NCI-H345 treated with DMSO at 0.1 percent for 48 hours (cell line): ENCODE data around the gene USP33.
"Not testable (repeated sequence)": the region's sequence is repeated elsewhere in the genome, so short reads cannot be mapped to it uniquely, and the experiment has no call there.

Experiments used
- DNase-seq: peaks from one replicate; lab custom pipeline; 2025; ENCODE audit not compliant: unreplicated experiment; lab: John Stamatoyannopoulos, UW

The USP33 gene

DNA sequence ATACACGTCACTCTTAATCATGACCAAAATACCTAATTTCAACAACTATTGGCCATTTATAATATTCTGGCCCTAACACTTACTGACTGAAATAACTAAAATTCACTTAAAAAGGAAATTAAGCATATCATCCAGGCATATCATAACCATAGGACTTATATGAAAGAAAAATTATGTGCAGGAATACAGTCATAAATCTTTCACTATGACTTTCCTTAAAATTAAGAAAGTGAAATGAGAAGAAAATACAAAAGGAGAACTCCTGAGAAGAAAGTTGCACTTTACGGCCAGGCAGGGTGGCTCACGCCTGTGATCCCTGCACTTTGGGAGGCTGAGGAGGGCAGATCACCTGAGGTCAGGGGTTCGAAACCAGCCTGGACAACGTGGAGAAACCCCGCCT is 86.6 kb downstream of the USP33 start:
- DNase-seq = no peak

DNA sequence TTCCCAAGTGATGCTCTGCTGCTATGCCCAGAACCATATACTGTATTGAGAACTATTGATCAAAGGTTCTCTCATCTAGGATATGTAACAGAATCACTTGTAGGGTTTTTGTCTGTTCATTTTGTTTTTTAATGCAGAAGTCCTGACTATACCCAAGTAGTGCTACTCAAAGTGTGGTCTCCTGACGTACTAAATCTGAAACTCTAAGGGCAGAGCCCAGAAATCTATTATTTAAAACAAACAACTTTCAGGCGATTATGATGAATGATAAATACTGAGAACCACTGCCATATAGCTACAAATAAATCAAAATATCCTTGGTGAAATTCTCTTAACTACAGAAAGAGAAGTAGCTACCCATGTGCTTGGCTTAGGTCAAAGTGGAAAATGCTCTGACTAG is 87.3 kb downstream of the USP33 start:
- DNase-seq = no peak

DNA sequence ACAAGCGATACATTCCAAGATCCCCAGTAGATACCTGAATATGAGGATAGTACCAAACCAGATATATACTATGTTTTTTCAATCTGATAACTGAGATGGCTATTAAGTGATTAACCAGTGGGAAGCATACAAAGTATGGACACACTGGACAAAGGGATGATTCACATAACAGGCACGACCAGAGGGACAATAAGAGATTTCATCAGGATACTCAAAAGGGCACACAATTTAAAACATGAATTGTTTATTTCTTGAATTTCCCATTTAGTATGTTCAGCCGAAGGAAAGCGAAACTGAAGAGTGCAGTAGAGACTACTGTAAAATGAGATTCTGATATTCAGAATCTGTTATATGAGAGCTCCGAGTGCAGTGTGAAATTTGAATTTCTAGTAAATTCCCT is 87.8 kb downstream of the USP33 start:
- no peak for DNase-seq

DNA sequence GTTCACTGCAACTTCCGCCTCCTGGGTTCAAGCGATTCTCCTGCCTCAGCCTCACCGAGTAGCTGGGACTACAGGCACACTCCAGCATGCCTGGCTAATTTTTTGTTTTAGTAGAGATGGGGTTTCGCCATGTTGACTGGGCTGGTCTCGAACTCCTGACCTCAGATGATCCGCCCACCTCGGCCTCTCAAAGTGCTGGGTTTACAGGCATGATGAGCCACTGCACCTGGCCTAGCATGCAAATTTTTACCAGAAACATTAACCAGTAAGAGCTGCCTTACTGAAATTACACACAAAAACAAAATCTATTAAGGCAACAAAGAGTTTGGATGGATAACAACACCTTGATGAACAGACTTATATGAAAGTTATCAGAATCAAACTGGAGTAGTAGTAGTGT is 89.3 kb downstream of the USP33 start:
- no peak for DNase-seq

DNA sequence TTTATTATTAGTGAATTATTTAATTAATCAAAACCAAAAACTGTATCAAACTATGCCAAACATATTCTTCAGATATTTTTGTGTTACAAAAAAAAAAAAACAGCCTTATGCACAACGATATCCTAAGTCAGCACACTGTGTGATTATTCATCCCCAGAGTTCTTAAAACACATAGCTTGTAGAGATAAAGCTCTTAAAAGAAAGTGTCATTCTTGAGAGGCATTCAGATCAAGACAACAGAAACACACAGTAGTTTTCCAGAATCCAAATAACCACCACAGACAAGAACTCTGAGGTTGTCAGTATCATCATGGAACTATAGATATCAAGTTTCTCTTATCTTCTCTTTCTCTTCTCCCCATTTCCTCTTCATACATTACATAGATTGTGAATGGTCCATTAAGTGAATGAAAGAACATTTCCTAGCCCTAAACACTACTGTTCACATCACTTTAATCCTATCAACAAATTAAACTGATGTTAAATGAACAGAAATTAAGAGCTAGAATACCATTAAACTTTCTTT is 90.7 kb downstream of the USP33 start:
- DNase-seq = no peak

DNA sequence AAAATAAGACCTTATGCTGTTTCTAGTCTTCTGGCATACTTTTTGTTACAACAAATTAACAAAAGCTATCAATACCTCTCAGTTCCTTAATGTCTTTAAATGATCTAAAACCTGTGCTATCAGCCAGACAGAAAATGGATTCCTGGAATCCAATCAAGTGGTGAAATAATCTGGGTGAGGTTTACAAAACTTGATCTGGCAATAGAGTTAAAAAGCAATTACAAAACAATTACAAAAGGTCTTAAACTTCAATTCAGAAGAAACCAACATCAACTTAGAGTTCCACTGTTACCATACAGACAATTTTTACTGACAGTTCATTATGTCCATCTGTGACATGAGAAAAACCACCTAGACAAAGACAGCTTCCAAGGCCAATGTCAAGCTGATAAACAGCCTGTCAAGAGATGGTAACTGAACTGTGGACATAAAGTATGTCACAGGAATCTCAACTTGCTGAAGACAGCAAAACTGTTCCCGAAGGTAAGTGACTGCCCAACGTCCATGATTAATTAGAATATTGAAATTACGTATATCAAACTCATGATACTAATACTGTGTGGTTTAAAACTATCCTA is 94.6 kb downstream of the USP33 start:
- DNase-seq = no peak

DNA sequence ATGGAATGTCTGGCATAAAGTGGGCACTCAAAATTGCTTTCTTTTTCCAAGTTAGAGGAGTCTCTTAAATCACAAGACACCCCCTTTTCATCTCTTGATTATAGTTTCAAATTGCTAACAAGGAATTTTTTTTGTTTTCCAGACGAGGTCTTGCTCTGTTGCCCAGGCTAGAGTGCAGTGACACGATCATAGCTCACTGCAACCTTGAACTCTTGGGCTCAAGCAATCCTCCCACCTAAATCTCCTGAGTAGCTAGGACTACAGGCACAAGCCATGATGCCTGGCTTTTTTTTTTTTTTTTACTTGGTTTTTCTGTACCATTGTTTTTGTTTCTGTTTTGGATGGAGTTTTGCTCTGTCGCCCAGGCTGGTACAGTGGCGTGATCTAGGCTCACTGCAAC is 98.0 kb downstream of the USP33 start:
- DNase-seq = no peak

DNA sequence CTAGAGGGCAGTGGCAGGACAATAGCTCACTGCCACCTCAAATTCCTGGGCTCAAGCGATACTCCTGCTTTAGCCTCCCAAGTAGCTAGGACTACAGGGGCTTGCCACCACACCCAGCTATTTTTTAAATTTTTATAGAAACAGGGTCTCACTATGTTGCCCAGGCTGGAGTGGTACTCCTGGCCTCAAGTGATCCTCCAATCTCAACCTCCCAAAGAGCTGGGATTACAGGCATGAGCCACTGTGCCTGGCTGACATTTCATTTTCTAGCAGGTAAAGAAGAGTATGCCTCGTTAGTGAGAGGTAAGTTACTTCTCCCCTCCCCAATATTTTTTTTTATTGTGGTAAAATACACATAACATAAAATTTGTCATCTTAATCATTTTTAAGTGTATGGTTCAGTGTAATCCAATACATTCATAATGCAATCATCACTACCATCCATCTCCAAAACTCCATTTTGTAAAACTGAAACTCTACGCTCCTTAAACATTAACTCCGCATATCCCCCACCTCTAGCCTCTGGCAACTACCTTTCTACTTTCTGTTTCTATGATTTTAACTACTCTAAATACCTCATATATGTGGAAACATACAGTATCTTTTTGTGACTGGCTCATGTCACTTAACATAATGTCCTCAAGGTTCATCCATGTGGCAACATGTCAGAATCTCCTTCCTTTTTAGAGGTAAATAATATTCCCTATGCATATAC is 99.6 kb downstream of the USP33 start:
- no peak for DNase-seq

DNA sequence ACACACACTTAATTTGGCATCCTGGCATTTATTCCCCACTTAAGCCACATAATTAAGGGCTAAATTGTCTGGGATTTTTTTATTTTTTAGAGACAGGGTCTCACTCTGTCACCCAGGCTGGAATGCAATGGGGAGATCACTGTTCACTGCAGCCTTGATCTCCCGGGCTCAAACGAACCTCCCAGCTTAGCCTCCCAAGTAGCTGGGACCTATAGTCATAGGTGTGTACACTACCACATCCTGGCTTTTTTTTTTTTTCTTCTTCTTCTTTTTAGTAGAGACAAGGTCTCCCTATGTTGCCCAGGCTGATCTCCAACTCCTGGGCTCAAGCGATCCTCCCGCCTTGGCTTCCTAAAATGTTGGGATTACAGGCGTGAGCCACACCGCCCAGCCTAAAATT is 101.4 kb downstream of the USP33 start:
- DNase-seq = no peak

DNA sequence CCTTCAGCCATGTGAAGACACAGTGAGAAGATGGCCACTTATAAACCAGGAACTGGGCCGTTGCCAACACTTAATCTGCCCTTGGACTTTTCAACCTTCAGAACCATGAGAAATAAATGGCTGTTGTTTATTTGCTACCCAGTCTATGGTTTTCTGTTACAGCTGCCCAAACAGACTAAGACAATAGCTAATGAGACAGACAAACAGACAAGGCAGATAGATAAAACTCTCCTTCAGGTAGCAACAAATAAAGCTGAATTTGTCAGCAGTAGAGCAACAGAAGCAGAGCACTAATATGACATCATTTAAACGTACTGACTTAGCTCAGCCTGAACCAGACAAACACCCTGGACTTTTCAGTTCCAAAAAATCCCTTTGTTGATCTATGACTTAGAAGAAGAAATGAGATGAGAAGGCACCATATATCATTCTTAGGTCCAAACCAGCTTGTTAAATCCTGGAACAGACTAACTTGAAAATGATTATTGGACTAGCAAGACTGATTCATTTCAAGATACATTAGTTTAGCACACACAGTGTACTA is 104.1 kb downstream of the USP33 start:
- peak; percentile 68 for DNase-seq

DNA sequence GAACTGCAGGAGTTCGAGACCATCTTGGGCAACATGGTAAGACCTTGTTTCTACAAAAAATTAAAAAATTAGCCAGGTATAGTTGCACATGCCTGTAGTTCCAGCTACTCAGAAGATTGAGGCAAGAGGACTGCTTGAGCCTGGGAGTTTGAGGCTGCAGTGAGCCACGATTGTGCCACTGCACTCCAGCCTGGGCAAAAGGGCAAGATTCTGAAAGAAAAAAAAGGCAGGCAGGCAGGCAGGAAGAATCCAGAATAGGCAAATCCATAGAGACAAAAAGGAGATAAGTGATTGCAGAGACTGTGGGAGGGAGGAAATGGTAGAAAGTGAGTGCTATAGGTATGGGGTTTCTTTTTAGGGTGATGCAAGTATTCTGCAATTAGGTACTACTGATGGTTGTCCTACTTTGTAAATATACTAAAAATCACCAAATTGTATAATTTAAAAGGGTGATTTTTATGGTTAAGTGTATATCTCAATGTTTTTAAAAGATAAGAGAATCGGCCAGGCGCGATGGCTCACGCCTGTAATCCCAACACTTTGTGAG is 106.6 kb downstream of the USP33 start:
- DNase-seq = no peak

DNA sequence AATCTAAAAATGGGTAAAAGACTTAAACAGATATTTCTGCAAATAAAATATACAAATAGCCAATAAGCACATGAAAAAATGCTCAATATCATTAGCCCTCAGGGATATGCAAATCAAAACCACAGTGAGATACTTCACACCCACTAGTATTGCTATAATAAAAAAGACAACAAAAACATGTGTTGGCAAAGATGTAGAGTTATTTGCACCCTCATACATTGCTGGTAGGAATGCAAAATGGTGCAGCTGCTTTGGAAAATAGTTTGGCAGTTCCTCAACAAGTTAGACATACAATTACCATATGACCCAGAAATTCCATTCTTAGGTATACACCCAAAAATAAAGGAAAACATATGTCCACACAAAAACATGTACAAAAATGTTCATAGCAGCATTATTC is 107.4 kb downstream of the USP33 start:
- no peak for DNase-seq

DNA sequence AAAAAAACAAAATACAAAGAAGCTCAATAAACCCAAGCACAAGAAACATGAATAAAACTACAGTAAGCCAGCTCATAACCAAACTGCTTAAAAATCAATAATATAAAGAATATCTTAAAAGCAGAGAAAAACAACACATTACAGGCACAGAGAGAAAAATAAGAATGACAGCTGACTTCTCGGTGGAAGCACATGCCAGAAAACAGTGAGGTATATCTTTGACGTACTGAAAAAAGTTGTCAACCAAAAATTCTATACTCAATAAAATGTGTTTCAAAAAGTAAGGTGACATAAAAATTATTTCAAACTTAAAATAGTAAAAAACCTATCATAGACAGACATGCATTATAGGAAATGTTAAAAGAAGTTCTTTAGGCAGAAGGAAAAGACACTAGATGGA is 110.5 kb downstream of the USP33 start:
- DNase-seq = no peak

DNA sequence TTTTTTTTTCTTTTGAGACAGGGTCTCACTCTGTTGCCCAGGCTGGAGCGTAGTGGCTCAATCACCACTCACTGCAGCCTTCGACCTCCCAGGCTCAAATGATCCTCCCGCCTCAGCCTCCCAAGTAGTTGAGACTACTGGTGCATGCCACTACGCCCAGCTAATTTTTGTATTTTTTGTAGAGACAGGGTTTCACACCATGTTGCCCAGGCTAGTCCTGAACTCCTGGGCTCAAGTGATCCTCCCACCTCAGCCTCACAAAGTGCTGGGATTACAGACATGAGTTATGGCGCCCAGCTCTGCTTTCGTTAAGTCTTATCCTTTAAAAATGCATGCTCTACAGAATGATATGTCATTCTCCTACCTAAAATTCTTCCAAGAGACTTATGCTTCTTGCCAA is 113.4 kb downstream of the USP33 start:
- not testable (repeated sequence) for DNase-seq
